Dendritic cell treated with granulocyte-macrophage colony-stimulating factor and Interleukin-4, amounts not matched to agents 40 ng/mL and 50 ng/mL, for 4 days (primary cell): Measurements from ENCODE around the gene SRGAP2B.
"Not testable (repeated sequence)": the region's sequence is repeated elsewhere in the genome, so short reads cannot be mapped to it uniquely, and the experiment has no call there.

Experiments
- H3K27ac Mint-ChIP-seq: one replicate; pipeline ENCODE4 v1.8.0; 2022; ENCODE audit warnings: mild to moderate bottlenecking, mixed read lengths
- H3K27me3 Mint-ChIP-seq: one replicate; pipeline ENCODE4 v1.8.0; 2022; ENCODE audit warnings: mild to moderate bottlenecking, mixed read lengths
- H3K36me3 Mint-ChIP-seq: one replicate; pipeline ENCODE4 v1.8.0; 2022; ENCODE audit warnings: low read depth, mixed read lengths
- H3K4me1 Mint-ChIP-seq: one replicate; pipeline ENCODE4 v1.8.0; 2022; ENCODE audit warnings: low read depth, mixed read lengths
- H3K4me3 Mint-ChIP-seq: one replicate; pipeline ENCODE4 v1.8.0; 2022; ENCODE audit warnings: mild to moderate bottlenecking, moderate library complexity, mixed read lengths
- H3K9me3 Mint-ChIP-seq: one replicate; pipeline ENCODE4 v1.8.0; 2022; ENCODE audit warnings: mixed read lengths
- intact Hi-C: fragments of 100-400 bp; cut with micrococcal nuclease; formaldehyde crosslinking; loops from one replicate; pipeline ENCODE4 v1.15.0; 2022

Gene SRGAP2B

GRCh38 chr1:144936186-144936732 is 158.9 kb downstream of the SRGAP2B start:
- H3K36me3 Mint-ChIP-seq, H3K27me3 Mint-ChIP-seq, H3K4me1 Mint-ChIP-seq: not testable (repeated sequence)

GRCh38 chr1:144935310-144935709 is 159.8 kb downstream of the SRGAP2B start:
- H3K27me3 Mint-ChIP-seq, H3K27ac Mint-ChIP-seq, H3K4me3 Mint-ChIP-seq, H3K36me3 Mint-ChIP-seq, intact Hi-C loops, H3K4me1 Mint-ChIP-seq, H3K9me3 Mint-ChIP-seq: not testable (repeated sequence)

More at GRCh38 chr1:144936186-144936732, 158.9 kb downstream of the SRGAP2B start:
- H3K27ac Mint-ChIP-seq, H3K9me3 Mint-ChIP-seq, intact Hi-C loops, H3K4me3 Mint-ChIP-seq: not testable (repeated sequence)

- H3K27ac Mint-ChIP-seq, intact Hi-C loops, H3K4me1 Mint-ChIP-seq, H3K27me3 Mint-ChIP-seq, H3K9me3 Mint-ChIP-seq, H3K36me3 Mint-ChIP-seq, H3K4me3 Mint-ChIP-seq: not testable (repeated sequence)
These were observed 162.1 kb downstream of the SRGAP2B start for GRCh38 chr1:144933014-144933413.

- H3K4me1 Mint-ChIP-seq, H3K4me3 Mint-ChIP-seq, intact Hi-C loops, H3K9me3 Mint-ChIP-seq, H3K27me3 Mint-ChIP-seq, H3K27ac Mint-ChIP-seq, H3K36me3 Mint-ChIP-seq: not testable (repeated sequence)
These were observed 163.0 kb downstream of the SRGAP2B start for GRCh38 chr1:144932153-144932552.

GRCh38 chr1:144931553-144931952 is 163.6 kb downstream of the SRGAP2B start:
- H3K4me1 Mint-ChIP-seq, H3K9me3 Mint-ChIP-seq, H3K27ac Mint-ChIP-seq, intact Hi-C loops, H3K4me3 Mint-ChIP-seq, H3K27me3 Mint-ChIP-seq, H3K36me3 Mint-ChIP-seq: not testable (repeated sequence)

GRCh38 chr1:144930085-144930777 is 164.9 kb downstream of the SRGAP2B start:
- H3K9me3 Mint-ChIP-seq, H3K4me1 Mint-ChIP-seq, H3K36me3 Mint-ChIP-seq, H3K27ac Mint-ChIP-seq, H3K27me3 Mint-ChIP-seq, H3K4me3 Mint-ChIP-seq, intact Hi-C loops: not testable (repeated sequence)

- H3K4me3 Mint-ChIP-seq, H3K36me3 Mint-ChIP-seq, H3K9me3 Mint-ChIP-seq, H3K27ac Mint-ChIP-seq, H3K4me1 Mint-ChIP-seq, H3K27me3 Mint-ChIP-seq, intact Hi-C loops: not testable (repeated sequence)
These were observed 167.8 kb downstream of the SRGAP2B start for GRCh38 chr1:144927292-144927691.

GRCh38 chr1:144923640-144924039 is 171.5 kb downstream of the SRGAP2B start:
- H3K27me3 Mint-ChIP-seq, intact Hi-C loops, H3K4me3 Mint-ChIP-seq, H3K27ac Mint-ChIP-seq, H3K4me1 Mint-ChIP-seq, H3K9me3 Mint-ChIP-seq, H3K36me3 Mint-ChIP-seq: not testable (repeated sequence)

GRCh38 chr1:144922785-144923184 is 172.3 kb downstream of the SRGAP2B start:
- H3K4me3 Mint-ChIP-seq, H3K4me1 Mint-ChIP-seq, H3K9me3 Mint-ChIP-seq, H3K36me3 Mint-ChIP-seq, H3K27me3 Mint-ChIP-seq, intact Hi-C loops: not testable (repeated sequence)
- peak overlapping the region; percentile 48 for H3K27ac Mint-ChIP-seq

- H3K9me3 Mint-ChIP-seq, H3K4me1 Mint-ChIP-seq, H3K27me3 Mint-ChIP-seq, H3K27ac Mint-ChIP-seq, H3K36me3 Mint-ChIP-seq, intact Hi-C loops, H3K4me3 Mint-ChIP-seq: not testable (repeated sequence)
These were observed 176.0 kb downstream of the SRGAP2B start for GRCh38 chr1:144919106-144919505.

- H3K4me3 Mint-ChIP-seq, H3K36me3 Mint-ChIP-seq, H3K9me3 Mint-ChIP-seq, H3K4me1 Mint-ChIP-seq, intact Hi-C loops, H3K27me3 Mint-ChIP-seq: not testable (repeated sequence)
- peak overlapping the region; percentile 77 for H3K27ac Mint-ChIP-seq
These were observed 177.0 kb downstream of the SRGAP2B start for GRCh38 chr1:144918027-144918603.

- H3K4me3 Mint-ChIP-seq, intact Hi-C loops, H3K36me3 Mint-ChIP-seq, H3K27me3 Mint-ChIP-seq, H3K4me1 Mint-ChIP-seq, H3K9me3 Mint-ChIP-seq: not testable (repeated sequence)
- H3K27ac Mint-ChIP-seq: peak overlapping the region; percentile 77
These were observed 177.7 kb downstream of the SRGAP2B start for GRCh38 chr1:144917154-144918026.

- H3K27me3 Mint-ChIP-seq, H3K36me3 Mint-ChIP-seq, H3K4me1 Mint-ChIP-seq, H3K9me3 Mint-ChIP-seq, H3K4me3 Mint-ChIP-seq, intact Hi-C loops, H3K27ac Mint-ChIP-seq: not testable (repeated sequence)
These were observed 181.0 kb downstream of the SRGAP2B start for GRCh38 chr1:144913977-144914734.

GRCh38 chr1:144913458-144913857 is 181.7 kb downstream of the SRGAP2B start:
- H3K4me3 Mint-ChIP-seq, H3K27me3 Mint-ChIP-seq, H3K4me1 Mint-ChIP-seq, H3K27ac Mint-ChIP-seq, H3K9me3 Mint-ChIP-seq, H3K36me3 Mint-ChIP-seq, intact Hi-C loops: not testable (repeated sequence)
